WTC11 (cell line): Measurements from ENCODE around the gene JAML. TPM values are rescaled to one million over a fixed set of nuclear protein-coding genes. Genes with fewer than 3 reads are reported as not detected.

Experiments
- ATAC-seq: fragments of 200-7000 bp; cut with Tn5 transposase; 2 replicates; pipeline ENCODE4 v1.10.0; 2021; ENCODE audit warnings: mild to moderate bottlenecking, moderate library complexity
- CTCF ChIA-PET: fragments of 300-600 bp; sonication (Branson Sonifier 250); formaldehyde crosslinking; loops from one replicate; lab custom pipeline; 2021; ENCODE audit warnings: antibody characterized with exemption; lab: Charles Lee
- POLR2A ChIA-PET: fragments of 350-600 bp; sonication (Branson Sonifier 250); formaldehyde crosslinking; loops from one replicate; lab custom pipeline; 2021; ENCODE audit warnings: antibody characterized with exemption; lab: Charles Lee
- DNase-seq: peaks from one replicate; pipeline ENCODE4 v3.0.0; 2021; ENCODE audit warnings: low spot score
- H3K27ac Mint-ChIP-seq: 2 replicates; pipeline ENCODE4 v1.8.0; 2021; ENCODE audit warnings: mixed read lengths
- H3K27me3 Mint-ChIP-seq: 2 replicates; pipeline ENCODE4 v1.8.0; 2021; ENCODE audit warnings: low read depth, mild to moderate bottlenecking, moderate library complexity, mixed read lengths
- H3K36me3 Mint-ChIP-seq: 2 replicates; pipeline ENCODE4 v1.8.0; 2021; ENCODE audit warnings: mixed read lengths
- H3K4me1 Mint-ChIP-seq: 2 replicates; pipeline ENCODE4 v1.8.0; 2022; ENCODE audit warnings: mixed read lengths
- H3K4me3 Mint-ChIP-seq: 2 replicates; pipeline ENCODE4 v1.8.0; 2021; ENCODE audit warnings: mild to moderate bottlenecking, moderate library complexity, mixed read lengths
- H3K9me3 Mint-ChIP-seq: 2 replicates; pipeline ENCODE4 v1.8.0; 2021; ENCODE audit warnings: mixed read lengths
- CBFB ChIP-seq: sonication (generic); formaldehyde crosslinking; IDR thresholded peaks from 2 replicates; pipeline ENCODE4 v1.8.1; 2022; ENCODE audit warnings: mild to moderate bottlenecking, low read depth, missing genetic modification reagents
- CREM ChIP-seq: sonication (generic); formaldehyde crosslinking; IDR thresholded peaks from 2 replicates; pipeline ENCODE4 v1.8.1; 2022; ENCODE audit warnings: mild to moderate bottlenecking, missing genetic modification reagents, moderate library complexity
- E2F1 ChIP-seq: sonication (generic); formaldehyde crosslinking; IDR thresholded peaks from 2 replicates; pipeline ENCODE4 v1.8.0; 2022; ENCODE audit warnings: mild to moderate bottlenecking, missing genetic modification reagents
- ERG ChIP-seq: fragments of 250-450 bp; sonication (Bioruptor Pico); IDR thresholded peaks from 2 replicates; pipeline ENCODE4 v1.8.0; 2021; ENCODE audit warnings: mild to moderate bottlenecking
- ETV6 ChIP-seq: sonication (generic); formaldehyde crosslinking; IDR thresholded peaks from 2 replicates; pipeline ENCODE4 v1.8.1; 2022; ENCODE audit warnings: mild to moderate bottlenecking, missing genetic modification reagents
- GABPB1 ChIP-seq: sonication (generic); formaldehyde crosslinking; IDR thresholded peaks from 2 replicates; pipeline ENCODE4 v1.8.1; 2023; ENCODE audit warnings: mild to moderate bottlenecking, missing genetic modification reagents
- GTF2I ChIP-seq: fragments of 250-450 bp; sonication (Bioruptor Pico); conservative IDR thresholded peaks from 2 replicates; pipeline ENCODE4 v1.4.0; 2021; ENCODE audit warnings: mild to moderate bottlenecking
- HMGA2 ChIP-seq: fragments of 250-450 bp; sonication (Bioruptor Pico); IDR thresholded peaks from 2 replicates; pipeline ENCODE4 v1.4.0; 2021; ENCODE audit warnings: mild to moderate bottlenecking, moderate library complexity
- MLX ChIP-seq: sonication (generic); formaldehyde crosslinking; IDR thresholded peaks from 2 replicates; pipeline ENCODE4 v1.8.1; 2023; ENCODE audit warnings: mild to moderate bottlenecking, missing genetic modification reagents, moderate library complexity
- MYBL2 ChIP-seq: sonication (generic); formaldehyde crosslinking; IDR thresholded peaks from 2 replicates; pipeline ENCODE4 v1.8.1; 2023; ENCODE audit warnings: mild to moderate bottlenecking, moderate library complexity, missing genetic modification reagents
- NFE2L1 ChIP-seq: sonication (generic); formaldehyde crosslinking; IDR thresholded peaks from 2 replicates; pipeline ENCODE4 v1.8.1; 2023; ENCODE audit warnings: missing genetic modification reagents
- NFYB ChIP-seq: sonication (generic); formaldehyde crosslinking; conservative IDR thresholded peaks from 2 replicates; pipeline ENCODE4 v1.8.0; 2022; ENCODE audit warnings: low read depth, missing genetic modification reagents
- NR3C1 ChIP-seq: sonication (generic); formaldehyde crosslinking; conservative IDR thresholded peaks from 2 replicates; pipeline ENCODE4 v1.8.1; 2023; ENCODE audit warnings: low read depth, mild to moderate bottlenecking, missing genetic modification reagents
- OVOL2 ChIP-seq: fragments of 250-450 bp; sonication (Bioruptor Pico); IDR thresholded peaks from 2 replicates; pipeline ENCODE4 v1.9.0; 2021; ENCODE audit warnings: mild to moderate bottlenecking, borderline replicate concordance
- PREB ChIP-seq: sonication (generic); formaldehyde crosslinking; IDR thresholded peaks from 2 replicates; pipeline ENCODE4 v1.8.1; 2022; ENCODE audit warnings: mild to moderate bottlenecking, missing genetic modification reagents, moderate library complexity, borderline replicate concordance
- STAT6 ChIP-seq: sonication (generic); formaldehyde crosslinking; conservative IDR thresholded peaks from 2 replicates; pipeline ENCODE4 v1.8.1; 2023; ENCODE audit warnings: mild to moderate bottlenecking, low read depth, missing genetic modification reagents, moderate library complexity
- TP53 ChIP-seq: sonication (generic); formaldehyde crosslinking; IDR thresholded peaks from 2 replicates; pipeline ENCODE4 v1.8.1; 2023; ENCODE audit warnings: mild to moderate bottlenecking, missing genetic modification reagents
- USF1 ChIP-seq: sonication (generic); formaldehyde crosslinking; IDR thresholded peaks from 2 replicates; pipeline ENCODE4 v1.8.0; 2022; ENCODE audit warnings: mild to moderate bottlenecking, missing genetic modification reagents
- USF2 ChIP-seq: sonication (generic); formaldehyde crosslinking; IDR thresholded peaks from 2 replicates; pipeline ENCODE4 v1.8.1; 2023; ENCODE audit warnings: mild to moderate bottlenecking, missing genetic modification reagents, moderate library complexity
- ZBTB43 ChIP-seq: sonication (generic); formaldehyde crosslinking; IDR thresholded peaks from 2 replicates; pipeline ENCODE4 v1.8.1; 2023; ENCODE audit warnings: mild to moderate bottlenecking, missing genetic modification reagents
- ZNF263 ChIP-seq: sonication (generic); formaldehyde crosslinking; IDR thresholded peaks from 2 replicates; pipeline ENCODE4 v1.8.1; 2022; ENCODE audit warnings: low read depth, mild to moderate bottlenecking, moderate library complexity, missing genetic modification reagents
- ZNF396 ChIP-seq: fragments of 250-450 bp; sonication (Bioruptor Pico); IDR thresholded peaks from 2 replicates; pipeline ENCODE4 v1.8.0; 2021; ENCODE audit warnings: mild to moderate bottlenecking, moderate library complexity, borderline replicate concordance
- ZNF423 ChIP-seq: fragments of 250-450 bp; sonication (Bioruptor Pico); IDR thresholded peaks from 2 replicates; pipeline ENCODE4 v2.1.2; 2022; ENCODE audit warnings: mild to moderate bottlenecking, moderate library complexity
- ZSCAN18 ChIP-seq: fragments of 250-450 bp; sonication (Bioruptor Pico); IDR thresholded peaks from 2 replicates; pipeline ENCODE4 v2.1.2; 2022; ENCODE audit warnings: mild to moderate bottlenecking, moderate library complexity
- total RNA-seq: library from RNA; stranded (reverse); gene quantifications from 3 replicates; pipeline ENCODE4 v1.2.3, GENCODE V29; 2021

JAML gene
- total RNA-seq, 1 experiment from 2014 or later, result 0.24 TPM

- TF ChIP-seq USF2 (CRISPR knock-in tag) (no peak), CREM (CRISPR knock-in tag) (no peak), MYBL2 (CRISPR knock-in tag) (no peak), ERG (no peak), NFE2L1 (no peak)
Observed at GRCh38 chr11:118209033-118209432, 15.8 kb downstream of the JAML start (continued).

- ATAC-seq, result no peak
- CTCF ChIA-PET, result interaction anchor here (0.5 to 2.4 kb wide), 2 partner anchors 9 to 743 kb away, joined by 4 to 13 read pairs; no protein-coding TSS in a partner anchor
- no peak overlapping the region for H3K4me3 Mint-ChIP-seq
- peaks cover 27% of the 10 kb centered on the region for H3K4me1 Mint-ChIP-seq
- no peaks in the 10 kb centered on the region for H3K36me3 Mint-ChIP-seq
- TF ChIP-seq ZNF423 (CRISPR knock-in tag), result no peak
- no peak for TF ChIP-seq OVOL2
- TF ChIP-seq CBFB (CRISPR knock-in tag), result no peak
- TF ChIP-seq STAT6 (CRISPR knock-in tag), result no peak
- no peak for TF ChIP-seq NFYB
- TF ChIP-seq ZNF396 (CRISPR knock-in tag), result no peak
- no peak for TF ChIP-seq NR3C1 (CRISPR knock-in tag)
- no peak for TF ChIP-seq ETV6 (CRISPR knock-in tag)
- no peak for TF ChIP-seq GABPB1 (CRISPR knock-in tag)
- TF ChIP-seq ZBTB43 (CRISPR knock-in tag), result no peak
- no peak for TF ChIP-seq MLX (CRISPR knock-in tag)
- no peak for TF ChIP-seq GTF2I
- TF ChIP-seq USF1 (CRISPR knock-in tag), result no peak
- TF ChIP-seq PREB (CRISPR knock-in tag), result no peak
- TF ChIP-seq HMGA2, result no peak
- TF ChIP-seq ZNF263 (CRISPR knock-in tag), result no peak
- no peak for TF ChIP-seq E2F1 (CRISPR knock-in tag)
- no peak for TF ChIP-seq USF2 (CRISPR knock-in tag)
- TF ChIP-seq ZSCAN18, result no peak
- TF ChIP-seq TP53 (CRISPR knock-in tag), result no peak
- TF ChIP-seq, all 79 proteins: peak for 0
- peaks cover 35% of the 10 kb centered on the region for H3K27me3 Mint-ChIP-seq
- POLR2A ChIA-PET, result no interaction called here
- H3K27ac Mint-ChIP-seq, result no peak overlapping the region
- no peak for DNase-seq
- H3K9me3 Mint-ChIP-seq, result no peaks in the 10 kb centered on the region
Observed at GRCh38 chr11:118207079-118207478, 17.7 kb downstream of the JAML start.
